ENCODE measurements around the gene FILIP1L. TPM values are rescaled to one million over a fixed set of nuclear protein-coding genes. Genes with fewer than 3 reads are reported as not detected.

FILIP1L gene
- polyA plus RNA-seq, 1 of the 3 experiments (the other 2 are of a cell fraction), result 26.8 TPM

DNA sequence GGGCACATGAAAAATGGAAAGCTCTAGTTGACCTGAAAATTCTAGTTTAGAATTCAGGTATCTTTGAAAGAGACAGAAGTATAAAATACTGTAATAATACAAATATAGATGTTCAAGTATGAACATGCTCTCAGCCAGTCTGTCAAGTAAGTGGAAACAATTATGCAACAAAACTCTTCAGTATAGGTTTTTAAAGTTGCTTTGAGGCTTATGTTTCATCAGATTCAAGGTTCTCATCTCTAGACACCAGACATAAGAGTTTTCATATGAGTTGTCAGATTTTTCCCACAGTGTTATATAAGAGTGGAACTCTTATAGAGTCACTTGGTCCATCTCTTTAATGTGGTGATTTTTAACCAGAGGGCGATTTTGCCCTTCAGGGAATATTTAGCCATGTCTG, 274.7 kb downstream of the FILIP1L start:
- Histone ChIP-seq H3K27ac (ENCODE audit: low read depth in 2 of 2, low read length in 1 of 2) (no peak overlapping the region), H3K9me2 (no peaks in the 10 kb centered on the region), H3K4me3 (ENCODE audit: low read depth in 2 of 2, low read length in 1 of 2) (no peak overlapping the region), H3K27me3 (ENCODE audit: insufficient read depth) (no peaks in the 10 kb centered on the region), H3K4me1 (ENCODE audit: control insufficient read depth in 1 of 2, insufficient read depth in 2 of 2, low read depth in 1 of 2, low read length in 1 of 2) (peaks cover 4 to 7% of the 10 kb centered on the region in 2 experiments; a peak in 2 of 4 replicates), H3K9me3 (no peaks in the 10 kb centered on the region), H3K4me2 (no peak overlapping the region), H3K79me2 (ENCODE audit: insufficient read depth) (peaks cover 18% of the 10 kb centered on the region; the same call in 1 of the 2 replicates), H3K36me3 (replicated peaks in 1 of 2; ENCODE audit: control insufficient read depth in 1 of 2, insufficient read depth in 2 of 2, low read length in 1 of 2) (no peaks in the 10 kb centered on the region), H4K20me1 (ENCODE audit: insufficient read depth) (no peaks in the 10 kb centered on the region), H3K9ac (no peak overlapping the region), H2AFZ (ENCODE audit: low read depth) (no peak overlapping the region), H3F3A (replicated peaks; ENCODE audit: insufficient read depth) (no peaks in the 10 kb centered on the region)
- POLR2A ChIA-PET, result no interaction called here
- TF ChIP-seq, protein P1, sequence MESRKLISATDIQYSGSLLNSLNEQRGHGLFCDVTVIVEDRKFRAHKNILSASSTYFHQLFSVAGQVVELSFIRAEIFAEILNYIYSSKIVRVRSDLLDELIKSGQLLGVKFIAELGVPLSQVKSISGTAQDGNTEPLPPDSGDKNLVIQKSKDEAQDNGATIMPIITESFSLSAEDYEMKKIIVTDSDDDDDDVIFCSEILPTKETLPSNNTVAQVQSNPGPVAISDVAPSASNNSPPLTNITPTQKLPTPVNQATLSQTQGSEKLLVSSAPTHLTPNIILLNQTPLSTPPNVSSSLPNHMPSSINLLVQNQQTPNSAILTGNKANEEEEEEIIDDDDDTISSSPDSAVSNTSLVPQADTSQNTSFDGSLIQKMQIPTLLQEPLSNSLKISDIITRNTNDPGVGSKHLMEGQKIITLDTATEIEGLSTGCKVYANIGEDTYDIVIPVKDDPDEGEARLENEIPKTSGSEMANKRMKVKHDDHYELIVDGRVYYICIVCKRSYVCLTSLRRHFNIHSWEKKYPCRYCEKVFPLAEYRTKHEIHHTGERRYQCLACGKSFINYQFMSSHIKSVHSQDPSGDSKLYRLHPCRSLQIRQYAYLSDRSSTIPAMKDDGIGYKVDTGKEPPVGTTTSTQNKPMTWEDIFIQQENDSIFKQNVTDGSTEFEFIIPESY (IDR thresholded peaks at IDR 0.05; ENCODE audit: borderline replicate concordance, low read depth), result no peak
- TF ChIP-seq TCF12 (IDR thresholded peaks at IDR 0.05), result no peak
- TF ChIP-seq, protein P2, sequence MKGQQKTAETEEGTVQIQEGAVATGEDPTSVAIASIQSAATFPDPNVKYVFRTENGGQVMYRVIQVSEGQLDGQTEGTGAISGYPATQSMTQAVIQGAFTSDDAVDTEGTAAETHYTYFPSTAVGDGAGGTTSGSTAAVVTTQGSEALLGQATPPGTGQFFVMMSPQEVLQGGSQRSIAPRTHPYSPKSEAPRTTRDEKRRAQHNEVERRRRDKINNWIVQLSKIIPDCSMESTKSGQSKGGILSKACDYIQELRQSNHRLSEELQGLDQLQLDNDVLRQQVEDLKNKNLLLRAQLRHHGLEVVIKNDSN (IDR thresholded peaks at IDR 0.05; ENCODE audit: borderline replicate concordance, low read depth), result no peak
- no peak for TF ChIP-seq GATA2 (CRISPR knock-in tag; IDR thresholded peaks at IDR 0.05)
- no peak for TF ChIP-seq GABPA (IDR thresholded peaks at IDR 0.05; ENCODE audit: low read depth)
- no peak for TF ChIP-seq RXRA (IDR thresholded peaks at IDR 0.05; ENCODE audit: borderline replicate concordance, low read depth)
- no peak for TF ChIP-seq NFIC (IDR thresholded peaks at IDR 0.05; ENCODE audit: borderline replicate concordance)
- TF ChIP-seq MXI1 (IDR thresholded peaks at IDR 0.05; ENCODE audit: low read depth, low read length), result no peak
- CTCF ChIA-PET, result interaction anchor here (0.7 to 8.8 kb wide), 3 partner anchors 9 to 416 kb away, joined by 3 to 132 read pairs (median 6); no protein-coding TSS in a partner anchor
- DNase-seq, result no peak
- WGBS (ENCODE audit: low lambda C conversion rate), result 78% methylated on average over 1 of the region's 1 CpG

DNA sequence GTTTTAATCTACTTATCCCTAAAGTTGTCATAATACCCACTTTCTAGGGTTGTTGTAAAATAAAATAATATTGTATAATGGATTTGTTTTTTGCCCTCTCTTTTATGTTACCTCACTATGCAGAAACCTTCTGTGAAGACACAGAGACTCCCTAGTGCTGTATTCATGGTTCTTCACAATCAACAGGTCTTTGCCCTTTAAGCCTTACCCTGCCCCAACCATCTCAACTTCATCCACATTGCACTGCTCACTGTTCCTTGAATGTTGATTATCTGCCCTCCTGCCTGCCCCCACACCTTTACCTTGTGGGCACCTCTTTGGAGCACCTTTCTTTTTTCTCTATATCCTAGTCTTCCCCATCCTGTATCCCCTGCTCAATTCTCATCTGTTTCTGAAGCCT, 275.5 kb downstream of the FILIP1L start:
- Histone ChIP-seq H3K4me3 (ENCODE audit: low read depth in 2 of 2, low read length in 1 of 2) (no peak overlapping the region), H3K4me2 (no peak overlapping the region), H3K9me2 (no peaks in the 10 kb centered on the region), H3K79me2 (ENCODE audit: insufficient read depth) (peaks cover 22% of the 10 kb centered on the region; the same call in 1 of the 2 replicates), H3K36me3 (replicated peaks in 1 of 2; ENCODE audit: control insufficient read depth in 1 of 2, insufficient read depth in 2 of 2, low read length in 1 of 2) (no peaks in the 10 kb centered on the region), H3K9me3 (no peaks in the 10 kb centered on the region), H3K27ac (ENCODE audit: low read depth in 2 of 2, low read length in 1 of 2) (no peak overlapping the region), H3K4me1 (ENCODE audit: control insufficient read depth in 1 of 2, insufficient read depth in 2 of 2, low read depth in 1 of 2, low read length in 1 of 2) (peaks cover 3% of the 10 kb centered on the region in 2 experiments; a peak in 3 of 4 replicates), H3K9ac (no peak overlapping the region), H3K27me3 (ENCODE audit: insufficient read depth) (no peaks in the 10 kb centered on the region), H2AFZ (ENCODE audit: low read depth) (no peak overlapping the region), H4K20me1 (ENCODE audit: insufficient read depth) (no peaks in the 10 kb centered on the region), H3F3A (replicated peaks; ENCODE audit: insufficient read depth) (no peaks in the 10 kb centered on the region)
- ChIA-PET CTCF (interaction anchor here (0.6 to 8.8 kb wide), 2 partner anchors 230 to 417 kb away, joined by 3 to 132 read pairs; no protein-coding TSS in a partner anchor), POLR2A (no interaction called here)
- TF ChIP-seq, protein P1 (IDR thresholded peaks at IDR 0.05; ENCODE audit: borderline replicate concordance, low read depth), result no peak
- TF ChIP-seq TEAD4 (IDR thresholded peaks at IDR 0.05; ENCODE audit: borderline replicate concordance, insufficient read depth), result no peak
- no peak for TF ChIP-seq NRF1 (IDR thresholded peaks at IDR 0.05; ENCODE audit: low read depth, low read length)
- no peak for TF ChIP-seq TAF1 (IDR thresholded peaks at IDR 0.05; ENCODE audit: borderline replicate concordance, low read depth, low read length)
- no peak for TF ChIP-seq RCOR1 (IDR thresholded peaks at IDR 0.05; ENCODE audit: low read length)
- no peak for TF ChIP-seq MXI1 (IDR thresholded peaks at IDR 0.05; ENCODE audit: low read depth, low read length)
- TF ChIP-seq, protein P3, sequence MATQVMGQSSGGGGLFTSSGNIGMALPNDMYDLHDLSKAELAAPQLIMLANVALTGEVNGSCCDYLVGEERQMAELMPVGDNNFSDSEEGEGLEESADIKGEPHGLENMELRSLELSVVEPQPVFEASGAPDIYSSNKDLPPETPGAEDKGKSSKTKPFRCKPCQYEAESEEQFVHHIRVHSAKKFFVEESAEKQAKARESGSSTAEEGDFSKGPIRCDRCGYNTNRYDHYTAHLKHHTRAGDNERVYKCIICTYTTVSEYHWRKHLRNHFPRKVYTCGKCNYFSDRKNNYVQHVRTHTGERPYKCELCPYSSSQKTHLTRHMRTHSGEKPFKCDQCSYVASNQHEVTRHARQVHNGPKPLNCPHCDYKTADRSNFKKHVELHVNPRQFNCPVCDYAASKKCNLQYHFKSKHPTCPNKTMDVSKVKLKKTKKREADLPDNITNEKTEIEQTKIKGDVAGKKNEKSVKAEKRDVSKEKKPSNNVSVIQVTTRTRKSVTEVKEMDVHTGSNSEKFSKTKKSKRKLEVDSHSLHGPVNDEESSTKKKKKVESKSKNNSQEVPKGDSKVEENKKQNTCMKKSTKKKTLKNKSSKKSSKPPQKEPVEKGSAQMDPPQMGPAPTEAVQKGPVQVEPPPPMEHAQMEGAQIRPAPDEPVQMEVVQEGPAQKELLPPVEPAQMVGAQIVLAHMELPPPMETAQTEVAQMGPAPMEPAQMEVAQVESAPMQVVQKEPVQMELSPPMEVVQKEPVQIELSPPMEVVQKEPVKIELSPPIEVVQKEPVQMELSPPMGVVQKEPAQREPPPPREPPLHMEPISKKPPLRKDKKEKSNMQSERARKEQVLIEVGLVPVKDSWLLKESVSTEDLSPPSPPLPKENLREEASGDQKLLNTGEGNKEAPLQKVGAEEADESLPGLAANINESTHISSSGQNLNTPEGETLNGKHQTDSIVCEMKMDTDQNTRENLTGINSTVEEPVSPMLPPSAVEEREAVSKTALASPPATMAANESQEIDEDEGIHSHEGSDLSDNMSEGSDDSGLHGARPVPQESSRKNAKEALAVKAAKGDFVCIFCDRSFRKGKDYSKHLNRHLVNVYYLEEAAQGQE (IDR thresholded peaks at IDR 0.05; ENCODE audit: low read depth, low read length), result no peak
- TF ChIP-seq FOXM1 (IDR thresholded peaks at IDR 0.05; ENCODE audit: low read depth), result no peak
- no peak for TF ChIP-seq GABPA (IDR thresholded peaks at IDR 0.05; ENCODE audit: low read depth)
- TF ChIP-seq MEF2A (IDR thresholded peaks at IDR 0.05; ENCODE audit: borderline replicate concordance, low read depth), result no peak
- no peak for TF ChIP-seq NFIC (IDR thresholded peaks at IDR 0.05; ENCODE audit: borderline replicate concordance)
- no peak for DNase-seq

Measured in SK-N-SH (cell line).